Measurements from ENCODE around the gene STRN3.

The STRN3 gene

DNA sequence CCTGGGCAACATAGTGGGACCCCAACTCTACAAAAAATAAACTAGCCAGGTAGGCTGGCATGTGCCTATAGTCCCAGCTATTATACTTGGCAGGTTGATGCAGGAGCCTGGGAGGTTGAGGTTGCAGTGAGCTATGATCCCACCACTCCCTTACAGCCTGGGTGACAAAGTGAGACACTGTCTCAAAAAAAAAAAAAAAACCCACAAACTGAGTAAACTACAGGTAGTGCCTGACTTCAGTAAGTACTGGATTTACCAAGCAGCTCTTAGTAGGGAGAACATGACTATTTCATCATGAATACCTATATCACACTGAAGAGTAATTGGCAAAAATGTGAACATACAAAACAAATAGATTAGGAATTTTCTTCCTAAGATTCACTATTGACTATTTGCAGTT is 33.1 kb downstream of the STRN3 start:
- no peak for ATAC-seq
- no peak for TF ChIP-seq CSDC2 (CRISPR knock-in tag; IDR thresholded peaks at IDR 0.05)
- TF ChIP-seq, protein P1, sequence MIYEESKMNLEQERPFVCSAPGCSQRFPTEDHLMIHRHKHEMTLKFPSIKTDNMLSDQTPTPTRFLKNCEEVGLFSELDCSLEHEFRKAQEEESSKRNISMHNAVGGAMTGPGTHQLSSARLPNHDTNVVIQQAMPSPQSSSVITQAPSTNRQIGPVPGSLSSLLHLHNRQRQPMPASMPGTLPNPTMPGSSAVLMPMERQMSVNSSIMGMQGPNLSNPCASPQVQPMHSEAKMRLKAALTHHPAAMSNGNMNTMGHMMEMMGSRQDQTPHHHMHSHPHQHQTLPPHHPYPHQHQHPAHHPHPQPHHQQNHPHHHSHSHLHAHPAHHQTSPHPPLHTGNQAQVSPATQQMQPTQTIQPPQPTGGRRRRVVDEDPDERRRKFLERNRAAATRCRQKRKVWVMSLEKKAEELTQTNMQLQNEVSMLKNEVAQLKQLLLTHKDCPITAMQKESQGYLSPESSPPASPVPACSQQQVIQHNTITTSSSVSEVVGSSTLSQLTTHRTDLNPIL (CRISPR knock-in tag; IDR thresholded peaks at IDR 0.05; ENCODE audit: low read depth) = no peak
- TF ChIP-seq ESRRG (CRISPR knock-in tag; IDR thresholded peaks at IDR 0.05) = no peak
- no peak for TF ChIP-seq PPARA (CRISPR knock-in tag; IDR thresholded peaks at IDR 0.05; ENCODE audit: borderline replicate concordance)
- TF ChIP-seq, protein P2, sequence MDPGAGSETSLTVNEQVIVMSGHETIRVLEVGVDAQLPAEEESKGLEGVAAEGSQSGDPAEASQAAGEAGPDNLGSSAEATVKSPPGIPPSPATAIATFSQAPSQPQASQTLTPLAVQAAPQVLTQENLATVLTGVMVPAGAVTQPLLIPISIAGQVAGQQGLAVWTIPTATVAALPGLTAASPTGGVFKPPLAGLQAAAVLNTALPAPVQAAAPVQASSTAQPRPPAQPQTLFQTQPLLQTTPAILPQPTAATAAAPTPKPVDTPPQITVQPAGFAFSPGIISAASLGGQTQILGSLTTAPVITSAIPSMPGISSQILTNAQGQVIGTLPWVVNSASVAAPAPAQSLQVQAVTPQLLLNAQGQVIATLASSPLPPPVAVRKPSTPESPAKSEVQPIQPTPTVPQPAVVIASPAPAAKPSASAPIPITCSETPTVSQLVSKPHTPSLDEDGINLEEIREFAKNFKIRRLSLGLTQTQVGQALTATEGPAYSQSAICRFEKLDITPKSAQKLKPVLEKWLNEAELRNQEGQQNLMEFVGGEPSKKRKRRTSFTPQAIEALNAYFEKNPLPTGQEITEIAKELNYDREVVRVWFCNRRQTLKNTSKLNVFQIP (CRISPR knock-in tag; IDR thresholded peaks at IDR 0.05; ENCODE audit: borderline replicate concordance, low read depth) = no peak
- TF ChIP-seq ZNF70 (CRISPR knock-in tag; IDR thresholded peaks at IDR 0.05) = no peak
- no peak for TF ChIP-seq RARB (CRISPR knock-in tag; IDR thresholded peaks at IDR 0.05)
- TF ChIP-seq ZFP3 (CRISPR knock-in tag; IDR thresholded peaks at IDR 0.05) = no peak
- TF ChIP-seq BACH2 (CRISPR knock-in tag; IDR thresholded peaks at IDR 0.05; ENCODE audit: borderline replicate concordance) = no peak
- TF ChIP-seq ZNF8 (CRISPR knock-in tag; IDR thresholded peaks at IDR 0.05) = no peak
- TF ChIP-seq GLIS3 (CRISPR knock-in tag; IDR thresholded peaks at IDR 0.05) = no peak
- TF ChIP-seq TCF4 (CRISPR knock-in tag; IDR thresholded peaks at IDR 0.05; ENCODE audit: borderline replicate concordance) = no peak
- no peak for TF ChIP-seq TSHZ2 (CRISPR knock-in tag; IDR thresholded peaks at IDR 0.05)
- no peak for TF ChIP-seq ZC3H10 (CRISPR knock-in tag; IDR thresholded peaks at IDR 0.05)
- no peak for TF ChIP-seq OSR1 (CRISPR knock-in tag; IDR thresholded peaks at IDR 0.05)
- no peak for TF ChIP-seq SNAI2 (CRISPR knock-in tag; IDR thresholded peaks at IDR 0.05)
- TF ChIP-seq, protein P3, sequence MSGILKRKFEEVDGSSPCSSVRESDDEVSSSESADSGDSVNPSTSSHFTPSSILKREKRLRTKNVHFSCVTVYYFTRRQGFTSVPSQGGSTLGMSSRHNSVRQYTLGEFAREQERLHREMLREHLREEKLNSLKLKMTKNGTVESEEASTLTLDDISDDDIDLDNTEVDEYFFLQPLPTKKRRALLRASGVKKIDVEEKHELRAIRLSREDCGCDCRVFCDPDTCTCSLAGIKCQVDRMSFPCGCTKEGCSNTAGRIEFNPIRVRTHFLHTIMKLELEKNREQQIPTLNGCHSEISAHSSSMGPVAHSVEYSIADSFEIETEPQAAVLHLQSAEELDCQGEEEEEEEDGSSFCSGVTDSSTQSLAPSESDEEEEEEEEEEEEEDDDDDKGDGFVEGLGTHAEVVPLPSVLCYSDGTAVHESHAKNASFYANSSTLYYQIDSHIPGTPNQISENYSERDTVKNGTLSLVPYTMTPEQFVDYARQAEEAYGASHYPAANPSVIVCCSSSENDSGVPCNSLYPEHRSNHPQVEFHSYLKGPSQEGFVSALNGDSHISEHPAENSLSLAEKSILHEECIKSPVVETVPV (CRISPR knock-in tag; IDR thresholded peaks at IDR 0.05) = no peak

DNA sequence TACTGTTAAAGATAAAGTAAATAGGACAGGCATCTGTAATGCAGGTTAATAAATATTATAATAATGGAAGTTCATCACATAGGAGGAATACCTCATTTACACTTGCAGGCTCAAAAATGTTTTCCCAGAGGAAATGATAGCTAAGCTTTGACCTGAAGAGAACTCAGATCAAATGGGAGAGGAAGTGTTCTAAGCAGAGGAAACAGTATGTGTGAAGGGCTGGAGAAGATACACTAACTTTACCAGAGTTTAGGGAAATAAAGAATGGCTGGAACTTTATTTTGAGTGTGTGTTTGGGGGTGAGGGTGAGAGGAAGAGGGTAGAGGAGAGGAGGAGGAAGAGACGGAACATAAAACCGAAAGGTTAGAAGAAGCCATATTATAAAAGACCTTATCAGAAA is 34.8 kb downstream of the STRN3 start:
- TF ChIP-seq RARB (CRISPR knock-in tag; IDR thresholded peaks at IDR 0.05) = no peak
- no peak for TF ChIP-seq GLIS3 (CRISPR knock-in tag; IDR thresholded peaks at IDR 0.05)
- TF ChIP-seq ISL1 (CRISPR knock-in tag; IDR thresholded peaks at IDR 0.05) = no peak
- TF ChIP-seq OSR1 (CRISPR knock-in tag; IDR thresholded peaks at IDR 0.05) = no peak
- no peak for ATAC-seq

GRCh38 chr14:30990770-30991169 is 35.4 kb downstream of the STRN3 start:
- ATAC-seq = no peak

More at GRCh38 chr14:30990770-30991169, 35.4 kb downstream of the STRN3 start:
- TF ChIP-seq ESRRG (CRISPR knock-in tag; IDR thresholded peaks at IDR 0.05) (no peak), ZC3H10 (CRISPR knock-in tag; IDR thresholded peaks at IDR 0.05) (no peak), TSHZ2 (CRISPR knock-in tag; IDR thresholded peaks at IDR 0.05) (no peak), ZNF70 (CRISPR knock-in tag; IDR thresholded peaks at IDR 0.05) (no peak), TOX (CRISPR knock-in tag; IDR thresholded peaks at IDR 0.05; ENCODE audit: borderline replicate concordance) (no peak), ZFP3 (CRISPR knock-in tag; IDR thresholded peaks at IDR 0.05) (no peak), ZFP30 (CRISPR knock-in tag; IDR thresholded peaks at IDR 0.05) (no peak), CSDC2 (CRISPR knock-in tag; IDR thresholded peaks at IDR 0.05) (no peak), ZNF565 (CRISPR knock-in tag; conservative IDR thresholded peaks at IDR 0.05; ENCODE audit: low read depth) (no peak), GLIS3 (CRISPR knock-in tag; IDR thresholded peaks at IDR 0.05) (no peak), ISL1 (CRISPR knock-in tag; IDR thresholded peaks at IDR 0.05) (no peak), ZNF8 (CRISPR knock-in tag; IDR thresholded peaks at IDR 0.05) (no peak), BACH2 (CRISPR knock-in tag; IDR thresholded peaks at IDR 0.05; ENCODE audit: borderline replicate concordance) (no peak), RARB (CRISPR knock-in tag; IDR thresholded peaks at IDR 0.05) (no peak), OSR1 (CRISPR knock-in tag; IDR thresholded peaks at IDR 0.05) (no peak), PPARA (CRISPR knock-in tag; IDR thresholded peaks at IDR 0.05; ENCODE audit: borderline replicate concordance) (no peak), SNAI2 (CRISPR knock-in tag; IDR thresholded peaks at IDR 0.05) (no peak)
- TF ChIP-seq, protein P2 (CRISPR knock-in tag; IDR thresholded peaks at IDR 0.05; ENCODE audit: borderline replicate concordance, low read depth) = no peak
- TF ChIP-seq, protein P1 (CRISPR knock-in tag; IDR thresholded peaks at IDR 0.05; ENCODE audit: low read depth) = no peak
- TF ChIP-seq, protein P3 (CRISPR knock-in tag; IDR thresholded peaks at IDR 0.05) = no peak

All from SK-N-SH treated with all-trans-retinoic acid at 6 μM for 48 hours (cell line).